Measurements from ENCODE around the gene DCDC2C.

DCDC2C gene

GRCh38 chr2:3770724-3771415, 67.5 kb downstream of the DCDC2C start:
- no peak for DNase-seq (ENCODE audit: low read depth)
- H3K4me3 ChIP-seq (ENCODE audit: low read length), result no peak overlapping the region
- TF ChIP-seq CTCF (conservative IDR thresholded peaks at IDR 0.05; ENCODE audit: low read length), result no peak

- DNase-seq (ENCODE audit: low read depth), result no peak
- no peak for TF ChIP-seq CTCF (conservative IDR thresholded peaks at IDR 0.05; ENCODE audit: low read length)
- no peak overlapping the region for H3K4me3 ChIP-seq (ENCODE audit: low read length)
Measured at GRCh38 chr2:3771576-3771975, 68.2 kb downstream of the DCDC2C start.

GRCh38 chr2:3774336-3774735, 71.0 kb downstream of the DCDC2C start:
- no peak for TF ChIP-seq CTCF (conservative IDR thresholded peaks at IDR 0.05; ENCODE audit: low read length)
- DNase-seq (ENCODE audit: low read depth), result no peak

GRCh38 chr2:3776311-3776710, 72.9 kb downstream of the DCDC2C start:
- no peak for TF ChIP-seq CTCF (conservative IDR thresholded peaks at IDR 0.05; ENCODE audit: low read length)

More at GRCh38 chr2:3774336-3774735, 71.0 kb downstream of the DCDC2C start:
- no peak overlapping the region for H3K4me3 ChIP-seq (ENCODE audit: low read length)

GRCh38 chr2:3777966-3778365, 74.6 kb downstream of the DCDC2C start:
- DNase-seq (ENCODE audit: low read depth), result no peak
- H3K4me3 ChIP-seq (ENCODE audit: low read length), result no peak overlapping the region
- TF ChIP-seq CTCF (conservative IDR thresholded peaks at IDR 0.05; ENCODE audit: low read length), result no peak

More at GRCh38 chr2:3776311-3776710, 72.9 kb downstream of the DCDC2C start:
- no peak for DNase-seq (ENCODE audit: low read depth)
- H3K4me3 ChIP-seq (ENCODE audit: low read length), result no peak overlapping the region

- TF ChIP-seq CTCF (conservative IDR thresholded peaks at IDR 0.05; ENCODE audit: low read length), result no peak
- H3K4me3 ChIP-seq (ENCODE audit: low read length), result no peak overlapping the region
- no peak for DNase-seq (ENCODE audit: low read depth)
Measured at GRCh38 chr2:3778851-3779495, 75.6 kb downstream of the DCDC2C start.

- no peak for TF ChIP-seq CTCF (conservative IDR thresholded peaks at IDR 0.05; ENCODE audit: low read length)
- H3K4me3 ChIP-seq (ENCODE audit: low read length), result no peak overlapping the region
- DNase-seq (ENCODE audit: low read depth), result no peak
Measured at GRCh38 chr2:3779496-3780049, 76.2 kb downstream of the DCDC2C start.

Data from AG10803 (cell line).